Nephron (organoid): ENCODE results near the gene WASF2.

Experiments used
- H3K27ac Mint-ChIP-seq, 3 experiments: 2 replicates each; pipeline ENCODE4 v1.8.0; 2020; ENCODE audit warnings: mixed read lengths in 3 of 3, mild to moderate bottlenecking in 2 of 3, moderate library complexity in 1 of 3
- H3K27me3 Mint-ChIP-seq: 2 replicates; pipeline ENCODE4 v1.8.0; 2021; ENCODE audit warnings: low read depth, mild to moderate bottlenecking, moderate library complexity, mixed read lengths
- H3K36me3 Mint-ChIP-seq: 2 replicates; pipeline ENCODE4 v1.8.0; 2020; ENCODE audit warnings: low read depth, mixed read lengths
- H3K4me1 Mint-ChIP-seq: 2 replicates; pipeline ENCODE4 v1.8.0; 2020; ENCODE audit warnings: mixed read lengths
- H3K4me3 Mint-ChIP-seq, 3 experiments: 2 replicates each; pipeline ENCODE4 v1.8.0; 2020; ENCODE audit warnings: mild to moderate bottlenecking in 3 of 3, mixed read lengths in 3 of 3, moderate library complexity in 2 of 3
- H3K9me3 Mint-ChIP-seq: 2 replicates; pipeline ENCODE4 v1.8.0; 2020; ENCODE audit warnings: mixed read lengths
- CTCF ChIP-seq, 3 experiments: fragments of 200-600 bp; sonication (generic); IDR thresholded peaks; one replicate each; pipeline ENCODE4 v1.5.0; 2021; ENCODE audit warnings: antibody characterized with exemption in 3 of 3; ENCODE audit not compliant: unreplicated experiment in 3 of 3

The WASF2 gene

GRCh38 chr1:27400963-27401341 is 89.0 kb downstream of the WASF2 start:
- Mint-ChIP-seq H3K36me3 (no peaks in the 10 kb centered on the region), H3K4me1 (peaks cover 74% of the 10 kb centered on the region), H3K27me3 (peaks cover 4% of the 10 kb centered on the region), H3K9me3 (no peaks in the 10 kb centered on the region), H3K4me3 (no peak overlapping the region), H3K27ac (peak overlapping the region; percentile 16 to 18 (median 17))
- no peak for TF ChIP-seq CTCF (IDR thresholded peaks at IDR 0.05; ENCODE audit: unreplicated experiment in 3 of 3)

GRCh38 chr1:27400082-27400962 is 89.6 kb downstream of the WASF2 start:
- no peak for TF ChIP-seq CTCF (IDR thresholded peaks at IDR 0.05; ENCODE audit: unreplicated experiment in 3 of 3)
- Mint-ChIP-seq H3K36me3 (no peaks in the 10 kb centered on the region), H3K4me1 (peaks cover 68% of the 10 kb centered on the region), H3K9me3 (no peaks in the 10 kb centered on the region), H3K27me3 (peaks cover 4% of the 10 kb centered on the region), H3K27ac (peak overlapping the region; percentile 17 to 61 (median 18)), H3K4me3 (no peak overlapping the region)

GRCh38 chr1:27399251-27400025 is 90.5 kb downstream of the WASF2 start:
- peak overlapping the region; percentile 17 to 61 (median 60) for H3K27ac Mint-ChIP-seq
- no peaks in the 10 kb centered on the region for H3K36me3 Mint-ChIP-seq
- peaks cover 4% of the 10 kb centered on the region for H3K27me3 Mint-ChIP-seq
- H3K4me3 Mint-ChIP-seq: no peak overlapping the region
- H3K9me3 Mint-ChIP-seq: no peaks in the 10 kb centered on the region
- no peak for TF ChIP-seq CTCF (IDR thresholded peaks at IDR 0.05; ENCODE audit: unreplicated experiment in 3 of 3)
- H3K4me1 Mint-ChIP-seq: peaks cover 60% of the 10 kb centered on the region

GRCh38 chr1:27398405-27399149 is 91.4 kb downstream of the WASF2 start:
- Mint-ChIP-seq H3K27me3 (peaks cover 4% of the 10 kb centered on the region), H3K36me3 (no peaks in the 10 kb centered on the region), H3K4me1 (peaks cover 52% of the 10 kb centered on the region), H3K9me3 (no peaks in the 10 kb centered on the region), H3K4me3 (no peak overlapping the region), H3K27ac (peak overlapping the region; percentile 17 to 61 (median 60))
- no peak for TF ChIP-seq CTCF (IDR thresholded peaks at IDR 0.05; ENCODE audit: unreplicated experiment in 3 of 3)

- Mint-ChIP-seq H3K27ac (peak overlapping the region in 1 of 3 experiments; percentile 33), H3K36me3 (no peaks in the 10 kb centered on the region), H3K9me3 (no peaks in the 10 kb centered on the region), H3K4me1 (peaks cover 43% of the 10 kb centered on the region), H3K27me3 (peaks cover 4% of the 10 kb centered on the region), H3K4me3 (no peak overlapping the region)
- TF ChIP-seq CTCF (IDR thresholded peaks at IDR 0.05; ENCODE audit: unreplicated experiment in 3 of 3): no peak
Observed at GRCh38 chr1:27397749-27398148, 92.2 kb downstream of the WASF2 start.
